Adrenal gland (tissue), 5 donors: ENCODE data around the gene SMARCD2.

Experiments used
- CTCF ChIP-seq, 6 experiments: fragments of 450-650 bp in 4 of 6; fragments of 200-600 bp in 2 of 6; sonication (generic) in 1 of 6; IDR thresholded peaks; 1 replicate in 5 of 6; 2 replicates in 1 of 6; pipeline versions ENCODE4 v1.5.1 to v1.8.0; 2016 to 2021; ENCODE audit warnings: antibody characterized with exemption in 6 of 6, mild to moderate bottlenecking in 2 of 6, moderate library complexity in 1 of 6
- POLR2A ChIP-seq, 2 donors: fragments of 450-650 bp; IDR thresholded peaks; one replicate each; pipeline ENCODE4 v1.6.1; 2017; ENCODE audit warnings: antibody characterized with exemption in 2 of 2, mild to moderate bottlenecking in 2 of 2, moderate library complexity in 1 of 2
- donor health status: DM: no; HTN: no; CAD: no.

- no peak for TF ChIP-seq CTCF (IDR thresholded peaks at IDR 0.05)
- TF ChIP-seq POLR2A (IDR thresholded peaks at IDR 0.05): no peak
Measured at GRCh38 chr17:63842173-63842539, 329 bp downstream of the SMARCD2 start.
